Glutamatergic neuron (in vitro differentiated cells): Measurements from ENCODE around the gene ACAA1. TPM values are rescaled to one million over a fixed set of nuclear protein-coding genes. Genes with fewer than 3 reads are reported as not detected.

Experiments
- DNase-seq: peaks from one replicate; pipeline ENCODE4 v3.0.0; 2022
- H3K27ac Mint-ChIP-seq: one replicate; pipeline ENCODE4 v1.8.0; 2020; ENCODE audit warnings: mild to moderate bottlenecking, mixed read lengths, inconsistent platforms; ENCODE audit not compliant: unreplicated experiment
- H3K27me3 Mint-ChIP-seq: one replicate; pipeline ENCODE4 v1.8.0; 2020; ENCODE audit warnings: mild to moderate bottlenecking, moderate library complexity, mixed read lengths, inconsistent platforms; ENCODE audit not compliant: unreplicated experiment
- H3K36me3 Mint-ChIP-seq: one replicate; pipeline ENCODE4 v1.8.0; 2020; ENCODE audit warnings: mild to moderate bottlenecking, mixed read lengths, inconsistent platforms; ENCODE audit not compliant: unreplicated experiment
- H3K4me1 Mint-ChIP-seq: one replicate; pipeline ENCODE4 v1.8.0; 2020; ENCODE audit warnings: mild to moderate bottlenecking, low read depth, mixed read lengths, inconsistent platforms; ENCODE audit not compliant: unreplicated experiment
- H3K4me3 Mint-ChIP-seq: one replicate; pipeline ENCODE4 v1.8.0; 2020; ENCODE audit warnings: mild to moderate bottlenecking, mixed read lengths, inconsistent platforms; ENCODE audit not compliant: unreplicated experiment
- H3K9me3 Mint-ChIP-seq: one replicate; pipeline ENCODE4 v1.8.0; 2020; ENCODE audit warnings: mild to moderate bottlenecking, moderate library complexity, mixed read lengths, inconsistent platforms; ENCODE audit not compliant: unreplicated experiment
- total RNA-seq: library from RNA; stranded (reverse); fragmentation: NEBNext Ultra II Directional; extraction: Animal tissue kit (Norgen Biotek cat#: 25700); gene quantifications from one replicate; pipeline ENCODE4 v1.2.1, GENCODE V29; 2021; ENCODE audit not compliant: unreplicated experiment
- TF ChIP-seq, protein P1 (sequence below): fragments of 200-600 bp; sonication (generic); IDR thresholded peaks from one replicate; pipeline ENCODE4 v1.5.0; 2021; ENCODE audit not compliant: partially characterized antibody, unreplicated experiment

Gene ACAA1
- total RNA-seq, 1 donor from 2014 or later = 89.8 TPM

DNA sequence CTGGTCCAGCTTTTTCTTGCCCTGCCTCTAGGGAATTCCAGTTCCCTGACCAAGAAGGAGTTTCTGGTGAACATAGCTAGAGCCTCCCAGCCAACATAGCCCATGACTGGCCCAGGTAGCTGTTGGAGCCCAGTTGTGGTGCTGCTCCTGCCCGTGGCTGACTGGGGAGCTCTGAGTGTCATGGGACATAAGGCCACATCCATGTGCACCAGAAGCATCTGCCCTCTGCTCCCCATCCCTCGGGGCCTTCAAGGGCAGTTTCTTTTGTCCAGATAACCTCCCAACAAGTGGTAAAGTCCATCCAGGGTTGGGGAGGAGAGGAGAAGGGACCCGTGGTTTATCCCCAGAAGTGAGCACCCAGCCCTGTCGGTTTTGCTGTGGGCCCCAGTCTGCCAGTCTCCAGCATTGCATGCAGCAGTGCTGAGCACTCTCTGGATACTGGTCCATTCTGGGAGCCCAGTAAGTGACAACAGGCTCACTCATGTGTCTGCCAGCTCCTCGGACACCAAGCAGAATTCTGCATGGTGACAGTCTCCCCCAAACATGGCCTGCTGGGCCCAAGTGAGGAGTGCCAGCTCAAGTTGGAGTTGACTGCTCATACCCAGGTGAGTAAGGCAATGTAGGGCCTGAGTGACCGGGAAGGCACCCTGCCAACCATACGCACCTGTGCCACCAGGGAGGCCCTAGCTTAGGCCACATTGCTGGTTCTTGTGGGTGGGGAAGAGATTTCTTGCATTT lies 28.8 kb downstream of the ACAA1 start:
- DNase-seq = no peak

DNA sequence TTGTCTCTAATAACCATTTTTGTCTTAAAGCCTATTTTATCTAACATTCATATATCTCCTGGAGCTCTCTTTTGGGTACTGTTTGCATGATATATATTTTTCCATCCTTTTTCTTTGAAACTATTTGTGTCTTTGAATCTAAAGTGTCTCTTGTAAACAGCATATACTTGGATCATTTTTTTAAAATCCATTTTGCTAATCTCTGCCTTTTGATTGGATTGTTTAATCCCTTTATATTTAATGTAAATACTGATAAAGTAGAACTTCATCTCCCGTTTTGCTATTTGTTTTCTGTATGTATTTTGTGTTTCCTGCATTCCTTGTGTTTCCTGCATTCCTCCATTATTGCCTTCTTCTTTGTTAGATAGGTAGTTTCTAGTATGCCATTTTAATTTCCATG lies 31.4 kb downstream of the ACAA1 start:
- peaks cover 8% of the 10 kb centered on the region for H3K36me3 Mint-ChIP-seq
- no peaks in the 10 kb centered on the region for H3K27me3 Mint-ChIP-seq
- no peaks in the 10 kb centered on the region for H3K4me1 Mint-ChIP-seq

More for the DNA sequence above, 28.8 kb downstream of the ACAA1 start:
- peaks cover 7% of the 10 kb centered on the region for H3K9me3 Mint-ChIP-seq
- H3K27me3 Mint-ChIP-seq = peaks cover 2% of the 10 kb centered on the region
- H3K27ac Mint-ChIP-seq = no peak overlapping the region
- H3K36me3 Mint-ChIP-seq = peaks cover 8% of the 10 kb centered on the region
- TF ChIP-seq, protein P1, sequence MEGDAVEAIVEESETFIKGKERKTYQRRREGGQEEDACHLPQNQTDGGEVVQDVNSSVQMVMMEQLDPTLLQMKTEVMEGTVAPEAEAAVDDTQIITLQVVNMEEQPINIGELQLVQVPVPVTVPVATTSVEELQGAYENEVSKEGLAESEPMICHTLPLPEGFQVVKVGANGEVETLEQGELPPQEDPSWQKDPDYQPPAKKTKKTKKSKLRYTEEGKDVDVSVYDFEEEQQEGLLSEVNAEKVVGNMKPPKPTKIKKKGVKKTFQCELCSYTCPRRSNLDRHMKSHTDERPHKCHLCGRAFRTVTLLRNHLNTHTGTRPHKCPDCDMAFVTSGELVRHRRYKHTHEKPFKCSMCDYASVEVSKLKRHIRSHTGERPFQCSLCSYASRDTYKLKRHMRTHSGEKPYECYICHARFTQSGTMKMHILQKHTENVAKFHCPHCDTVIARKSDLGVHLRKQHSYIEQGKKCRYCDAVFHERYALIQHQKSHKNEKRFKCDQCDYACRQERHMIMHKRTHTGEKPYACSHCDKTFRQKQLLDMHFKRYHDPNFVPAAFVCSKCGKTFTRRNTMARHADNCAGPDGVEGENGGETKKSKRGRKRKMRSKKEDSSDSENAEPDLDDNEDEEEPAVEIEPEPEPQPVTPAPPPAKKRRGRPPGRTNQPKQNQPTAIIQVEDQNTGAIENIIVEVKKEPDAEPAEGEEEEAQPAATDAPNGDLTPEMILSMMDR = no peak
- H3K4me3 Mint-ChIP-seq = no peak overlapping the region
- H3K4me1 Mint-ChIP-seq = no peaks in the 10 kb centered on the region

DNA sequence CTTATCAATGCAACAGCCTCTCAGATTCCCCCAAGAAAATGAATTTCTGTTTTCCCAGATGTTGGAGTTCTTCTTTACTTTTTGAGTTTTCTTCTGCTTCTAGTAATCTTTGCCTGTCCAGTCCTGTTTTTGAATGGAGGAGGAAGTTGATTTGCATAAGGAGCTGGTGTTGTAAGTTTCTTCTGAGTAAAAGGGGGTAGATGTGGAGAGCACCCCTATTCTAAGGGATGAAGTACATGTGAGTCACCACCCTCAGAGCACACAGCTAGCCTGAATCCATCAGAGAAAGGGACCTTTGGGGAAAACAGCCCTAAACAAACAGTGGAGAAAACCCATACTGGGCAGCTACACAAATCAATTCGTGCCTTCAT lies 34.5 kb downstream of the ACAA1 start:
- no peak for DNase-seq
- Mint-ChIP-seq H3K4me3 (no peak overlapping the region), H3K36me3 (peaks cover 8% of the 10 kb centered on the region), H3K27me3 (no peaks in the 10 kb centered on the region), H3K27ac (no peak overlapping the region), H3K9me3 (peaks cover 10% of the 10 kb centered on the region), H3K4me1 (peaks cover 5% of the 10 kb centered on the region)
- TF ChIP-seq, protein P1 = no peak

More for the DNA sequence above, 31.4 kb downstream of the ACAA1 start:
- peaks cover 7% of the 10 kb centered on the region for H3K9me3 Mint-ChIP-seq
- TF ChIP-seq, protein P1 = no peak
- no peak overlapping the region for H3K27ac Mint-ChIP-seq
- no peak for DNase-seq
- no peak overlapping the region for H3K4me3 Mint-ChIP-seq

DNA sequence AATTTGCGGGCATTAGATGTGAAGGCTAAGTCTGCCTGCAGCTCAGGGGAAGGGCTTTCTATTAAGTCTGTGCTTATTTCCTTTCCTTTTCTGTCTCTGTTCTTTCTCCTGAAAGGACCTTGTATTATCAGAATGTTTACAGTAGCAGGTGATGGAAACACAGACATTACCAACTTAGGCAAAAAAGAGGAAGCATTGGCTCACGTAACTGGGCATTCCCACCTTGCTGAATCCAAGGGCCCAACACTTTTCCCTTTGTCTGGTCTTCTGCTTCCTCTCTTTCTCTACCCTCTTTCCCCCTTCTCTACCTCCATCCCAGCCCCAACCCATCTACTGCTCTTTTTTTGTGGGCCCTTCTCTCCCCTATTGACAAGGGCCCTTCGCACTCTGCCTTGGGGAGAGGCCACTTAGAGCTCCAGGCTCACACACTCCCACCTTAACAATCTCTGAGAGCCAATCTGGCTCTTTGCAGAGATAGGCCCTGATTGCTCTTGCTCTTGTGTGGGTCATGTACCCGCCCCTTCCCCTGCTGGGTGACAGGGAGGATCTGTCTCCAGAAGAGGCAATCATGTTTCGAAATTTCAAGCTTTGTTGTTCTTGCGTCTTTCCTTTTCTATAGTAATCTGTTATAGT lies 35.0 kb downstream of the ACAA1 start:
- Mint-ChIP-seq H3K4me1 (peaks cover 5% of the 10 kb centered on the region), H3K27ac (no peak overlapping the region), H3K9me3 (peaks cover 9% of the 10 kb centered on the region), H3K4me3 (no peak overlapping the region), H3K27me3 (no peaks in the 10 kb centered on the region), H3K36me3 (peaks cover 8% of the 10 kb centered on the region)
- no peak for DNase-seq
- TF ChIP-seq, protein P1 = no peak

DNA sequence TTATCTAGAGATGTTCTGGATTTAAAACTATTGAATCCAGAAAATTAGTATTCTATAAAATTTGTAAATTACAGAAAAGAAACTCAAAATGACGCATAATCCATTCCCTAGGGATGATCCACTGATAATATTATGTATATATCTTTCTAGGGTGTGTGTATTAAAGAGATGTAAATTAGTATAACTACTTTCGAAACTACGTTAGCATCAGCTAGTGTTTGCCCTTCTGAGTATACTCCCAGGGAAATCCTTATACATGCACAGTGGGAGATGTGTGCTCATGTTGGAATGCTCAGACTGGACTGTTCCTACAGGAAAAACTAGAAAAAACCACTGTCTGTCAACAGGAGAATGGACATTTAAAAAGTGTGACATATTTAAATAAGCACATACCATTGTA lies 36.4 kb downstream of the ACAA1 start:
- DNase-seq = no peak
- Mint-ChIP-seq H3K4me1 (peaks cover 5% of the 10 kb centered on the region), H3K36me3 (peaks cover 4% of the 10 kb centered on the region), H3K27me3 (no peaks in the 10 kb centered on the region), H3K27ac (no peak overlapping the region), H3K9me3 (peaks cover 7% of the 10 kb centered on the region), H3K4me3 (no peak overlapping the region)
- TF ChIP-seq, protein P1 = no peak
